Vagina (tissue), 2 donors: ENCODE results near the gene SERPINA9.

Experiments
- CTCF ChIP-seq, 3 experiments: fragments of 450-650 bp in 2 of 3; fragments of 200-600 bp in 1 of 3; sonication (generic) in 1 of 3; IDR thresholded peaks; one replicate each; pipeline ENCODE4 v1.5.1; 2017 to 2019; ENCODE audit warnings: antibody characterized with exemption in 3 of 3, mild to moderate bottlenecking in 2 of 3, moderate library complexity in 2 of 3
- POLR2A ChIP-seq, 2 donors: fragments of 450-650 bp; IDR thresholded peaks; one replicate each; pipeline ENCODE4 v1.6.1; 2017; ENCODE audit warnings: antibody characterized with exemption in 2 of 2, mild to moderate bottlenecking in 2 of 2, moderate library complexity in 2 of 2
- POLR2AphosphoS5 ChIP-seq, 2 donors: sonication (generic); formaldehyde crosslinking; IDR thresholded peaks; one replicate each; pipeline ENCODE4 v1.9.0; 2017; ENCODE audit warnings: antibody characterized with exemption in 2 of 2, mild to moderate bottlenecking in 2 of 2, low read depth in 1 of 2; ENCODE audit not compliant: insufficient read depth in 1 of 2

GRCh38 chr14:94428610-94429009 is 47.4 kb downstream of the SERPINA9 start:
- no peak for TF ChIP-seq CTCF (IDR thresholded peaks at IDR 0.05)
- TF ChIP-seq POLR2A (IDR thresholded peaks at IDR 0.05): no peak
- TF ChIP-seq POLR2AphosphoS5 (IDR thresholded peaks at IDR 0.05; ENCODE audit: insufficient read depth in 1 of 2, low read depth in 1 of 2): no peak
